DOHH2 (cell line): ENCODE measurements around the gene RNASET2.
A peak's percentile ranks its signal among the peaks of the same experiment; 100 is the strongest.

ENCODE experiments used
- H3F3A ChIP-seq: fragments of 200-600 bp; sonication (generic), shearing (Covaris generic); 2 replicates; pipeline ENCODE4 v1.6.0; 2016; ENCODE audit warnings: antibody characterized with exemption, mild to moderate bottlenecking; ENCODE audit not compliant: control insufficient read depth, insufficient read depth
- H3K27ac ChIP-seq: fragments of 200-600 bp; sonication (generic); 2 replicates; pipeline ENCODE4 v1.5.1; 2014; ENCODE audit warnings: low read depth, mild to moderate bottlenecking, low read length, moderate library complexity
- H3K27me3 ChIP-seq: fragments of 200-600 bp; sonication (generic); 2 replicates; pipeline ENCODE4 v1.6.1; 2014; ENCODE audit warnings: mild to moderate bottlenecking, low read length, mixed read lengths; ENCODE audit not compliant: control insufficient read depth
- H3K36me3 ChIP-seq: fragments of 200-600 bp; sonication (generic); 2 replicates; pipeline ENCODE4 v1.6.1; 2014; ENCODE audit warnings: mild to moderate bottlenecking, low read length, moderate library complexity, mixed read lengths; ENCODE audit not compliant: control insufficient read depth
- H3K4me1 ChIP-seq: fragments of 200-600 bp; sonication (generic); 2 replicates; pipeline ENCODE4 v1.6.1; 2014; ENCODE audit warnings: mild to moderate bottlenecking, low read length, mixed read lengths; ENCODE audit not compliant: control insufficient read depth
- H3K4me2 ChIP-seq: fragments of 200-600 bp; sonication (generic); 2 replicates; pipeline ENCODE4 v1.6.0; 2014; ENCODE audit warnings: mild to moderate bottlenecking, low read length, moderate library complexity
- H3K4me3 ChIP-seq: fragments of 200-600 bp; sonication (generic); 2 replicates; pipeline ENCODE4 v1.5.1; 2014; ENCODE audit warnings: mild to moderate bottlenecking, low read length, mixed read lengths
- H3K79me2 ChIP-seq: fragments of 200-600 bp; sonication (generic); 2 replicates; pipeline ENCODE4 v1.6.1; 2014; ENCODE audit warnings: mild to moderate bottlenecking, low read length, mixed read lengths; ENCODE audit not compliant: control insufficient read depth
- H3K9me2 ChIP-seq: fragments of 200-600 bp; sonication (generic); replicated peaks from 2 replicates; pipeline ENCODE4 v1.6.1; 2014; ENCODE audit warnings: mild to moderate bottlenecking, low read length, mixed read lengths; ENCODE audit not compliant: control insufficient read depth
- H3K9me3 ChIP-seq: fragments of 200-600 bp; sonication (generic); 2 replicates; pipeline ENCODE4 v1.6.1; 2014; ENCODE audit warnings: antibody characterized with exemption, low read length, mixed read lengths; ENCODE audit not compliant: control insufficient read depth, insufficient read depth
- H4K20me1 ChIP-seq: fragments of 200-600 bp; sonication (generic); 2 replicates; pipeline ENCODE4 v1.6.0; 2014; ENCODE audit warnings: low read depth, mild to moderate bottlenecking, antibody characterized with exemption, low read length, moderate library complexity; ENCODE audit not compliant: control insufficient read depth, insufficient read depth
- EZH2phosphoT487 ChIP-seq: fragments of 200-600 bp; sonication (generic); IDR thresholded peaks from 2 replicates; pipeline ENCODE4 v1.6.1; 2017; ENCODE audit warnings: borderline replicate concordance, mild to moderate bottlenecking, antibody characterized with exemption, low read length, moderate library complexity, mixed read lengths
- TF ChIP-seq, protein P1 (sequence below): fragments of 200-600 bp; sonication (generic); IDR thresholded peaks from one replicate; pipeline ENCODE4 v1.5.1; 2014; ENCODE audit warnings: antibody characterized with exemption, mild to moderate bottlenecking, low read depth, low read length; ENCODE audit not compliant: poor library complexity, severe bottlenecking

The RNASET2 gene

GRCh38 chr6:166997768-166998255, 41.5 kb upstream of the RNASET2 start:
- Histone ChIP-seq H3K4me1 (peaks cover 33% of the 10 kb centered on the region), H3F3A (0 out of 2 replicates have a peak, but pooled peaks cover under 1% of the 10 kb centered on the region), H4K20me1 (peaks cover 20% of the 10 kb centered on the region), H3K9me2 (no peaks in the 10 kb centered on the region), H3K36me3 (peaks cover 83% of the 10 kb centered on the region), H3K4me2 (peak overlapping the region; percentile 70), H3K27ac (no peak overlapping the region), H3K4me3 (peak overlapping the region; percentile 93), H3K79me2 (peaks cover 95% of the 10 kb centered on the region), H3K27me3 (no peaks in the 10 kb centered on the region), H3K9me3 (no peaks in the 10 kb centered on the region)
- TF ChIP-seq, protein P1, sequence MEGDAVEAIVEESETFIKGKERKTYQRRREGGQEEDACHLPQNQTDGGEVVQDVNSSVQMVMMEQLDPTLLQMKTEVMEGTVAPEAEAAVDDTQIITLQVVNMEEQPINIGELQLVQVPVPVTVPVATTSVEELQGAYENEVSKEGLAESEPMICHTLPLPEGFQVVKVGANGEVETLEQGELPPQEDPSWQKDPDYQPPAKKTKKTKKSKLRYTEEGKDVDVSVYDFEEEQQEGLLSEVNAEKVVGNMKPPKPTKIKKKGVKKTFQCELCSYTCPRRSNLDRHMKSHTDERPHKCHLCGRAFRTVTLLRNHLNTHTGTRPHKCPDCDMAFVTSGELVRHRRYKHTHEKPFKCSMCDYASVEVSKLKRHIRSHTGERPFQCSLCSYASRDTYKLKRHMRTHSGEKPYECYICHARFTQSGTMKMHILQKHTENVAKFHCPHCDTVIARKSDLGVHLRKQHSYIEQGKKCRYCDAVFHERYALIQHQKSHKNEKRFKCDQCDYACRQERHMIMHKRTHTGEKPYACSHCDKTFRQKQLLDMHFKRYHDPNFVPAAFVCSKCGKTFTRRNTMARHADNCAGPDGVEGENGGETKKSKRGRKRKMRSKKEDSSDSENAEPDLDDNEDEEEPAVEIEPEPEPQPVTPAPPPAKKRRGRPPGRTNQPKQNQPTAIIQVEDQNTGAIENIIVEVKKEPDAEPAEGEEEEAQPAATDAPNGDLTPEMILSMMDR = peak; percentile 23
- no peak for TF ChIP-seq EZH2phosphoT487

DNA sequence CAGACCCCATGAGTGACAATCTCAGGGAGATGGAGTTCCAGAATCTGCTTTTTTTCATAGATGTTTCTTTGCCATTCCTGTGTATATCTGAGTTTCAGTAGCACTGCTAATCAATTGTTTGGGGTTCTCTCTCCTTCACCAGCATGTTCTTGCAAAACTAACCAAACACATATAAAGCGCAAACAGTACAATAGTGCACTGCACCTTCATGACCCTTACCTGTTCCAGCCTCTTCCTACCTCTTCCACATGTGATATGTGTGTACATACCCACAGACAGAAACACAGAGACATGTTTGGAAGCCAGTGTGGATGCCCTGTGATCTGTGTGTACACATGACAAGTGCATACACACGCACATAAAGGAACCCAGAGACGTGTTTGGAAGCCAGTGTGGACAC, 41.0 kb upstream of the RNASET2 start:
- H3K27me3 ChIP-seq = no peaks in the 10 kb centered on the region
- H3K9me2 ChIP-seq = no peaks in the 10 kb centered on the region
- peaks cover 96% of the 10 kb centered on the region for H3K79me2 ChIP-seq
- peaks cover 83% of the 10 kb centered on the region for H3K36me3 ChIP-seq
- peak overlapping the region; percentile 93 for H3K4me3 ChIP-seq
- H4K20me1 ChIP-seq = peaks cover 20% of the 10 kb centered on the region
- H3K4me1 ChIP-seq = peaks cover 30% of the 10 kb centered on the region
- peak overlapping the region; percentile 70 for H3K4me2 ChIP-seq
- TF ChIP-seq EZH2phosphoT487 = no peak
- TF ChIP-seq, protein P1 = no peak
- no peaks in the 10 kb centered on the region for H3F3A ChIP-seq
- H3K9me3 ChIP-seq = no peaks in the 10 kb centered on the region
- no peak overlapping the region for H3K27ac ChIP-seq

DNA sequence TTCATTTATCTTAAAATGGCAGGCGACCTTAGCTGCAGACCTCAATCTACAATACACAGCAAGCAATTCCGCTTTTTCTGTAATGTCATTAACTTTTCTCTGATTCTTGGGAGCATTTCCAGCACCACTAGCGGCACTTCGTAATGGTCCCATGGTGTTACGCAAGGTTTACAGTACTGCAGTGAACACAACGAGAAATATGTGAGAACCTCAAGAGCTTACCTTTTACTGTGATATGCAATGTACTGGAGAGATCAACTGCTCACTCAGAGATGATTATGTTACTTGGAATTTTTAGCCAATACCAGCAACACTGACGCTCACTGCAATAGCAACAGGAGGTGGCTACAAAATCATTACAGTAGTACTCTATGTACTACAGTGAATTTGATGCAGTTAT, 40.1 kb upstream of the RNASET2 start:
- no peak for TF ChIP-seq EZH2phosphoT487
- TF ChIP-seq, protein P1 = no peak
- no peaks in the 10 kb centered on the region for H3K9me2 ChIP-seq
- H4K20me1 ChIP-seq = peaks cover 17% of the 10 kb centered on the region
- H3K4me3 ChIP-seq = no peak overlapping the region
- H3K36me3 ChIP-seq = peaks cover 76% of the 10 kb centered on the region
- H3K27ac ChIP-seq = no peak overlapping the region
- peaks cover 96% of the 10 kb centered on the region for H3K79me2 ChIP-seq
- no peaks in the 10 kb centered on the region for H3K27me3 ChIP-seq
- H3F3A ChIP-seq = no peaks in the 10 kb centered on the region
- no peak overlapping the region for H3K4me2 ChIP-seq
- no peaks in the 10 kb centered on the region for H3K9me3 ChIP-seq
- H3K4me1 ChIP-seq = peaks cover 22% of the 10 kb centered on the region
